GM21367 (cell line): ENCODE measurements around the gene IDH3G.

Experiments
- ATAC-seq: cut with Tn5 transposase; IDR thresholded peaks from one replicate; pipeline ENCODE4 v1.9.1; 2021; ENCODE audit not compliant: unreplicated experiment

Gene IDH3G

GRCh38 chrX:153736071-153736820, 57.9 kb downstream of the IDH3G start:
- no peak for ATAC-seq
